ENCODE results near the gene UBASH3B. TPM values are rescaled to one million over a fixed set of nuclear protein-coding genes. Genes with fewer than 3 reads are reported as not detected.
"Not testable (repeated sequence)": the region's sequence is repeated elsewhere in the genome, so short reads cannot be mapped to it uniquely, and the experiment has no call there.

UBASH3B gene
- total RNA-seq, 4 donors from 2014 or later: 4.2 to 41.2 (median 24.4) TPM

DNA sequence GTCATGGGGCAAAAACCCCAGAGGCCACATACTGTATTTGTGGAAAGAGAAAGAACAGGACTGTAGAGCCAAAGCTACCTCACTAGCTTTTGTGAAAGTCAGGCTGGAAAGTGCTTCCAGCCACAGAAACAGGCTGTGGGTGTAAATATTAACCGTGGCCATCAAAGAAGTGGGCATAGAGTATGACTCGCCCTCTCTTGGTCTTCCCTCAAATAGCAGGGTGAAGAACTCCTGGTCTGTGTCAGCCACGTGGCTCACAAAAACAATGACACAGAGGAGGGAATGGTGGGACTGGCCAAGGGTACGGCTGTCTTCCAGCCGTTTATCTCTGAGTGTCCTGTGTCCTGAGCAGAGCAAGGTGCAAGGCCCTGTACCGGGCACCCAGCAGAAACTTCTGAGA lies 37.6 kb upstream of the UBASH3B start:
- TF ChIP-seq POLR2AphosphoS5 (IDR thresholded peaks at IDR 0.05) (no peak), POLR2A (IDR thresholded peaks at IDR 0.05) (no peak), CTCF (IDR thresholded peaks at IDR 0.05) (no peak), EP300 (IDR thresholded peaks at IDR 0.05) (no peak)
- H3K4me3 ChIP-seq: no peak overlapping the region

GRCh38 chr11:122618927-122619326 lies 36.6 kb upstream of the UBASH3B start:
- no peak for DNase-seq (ENCODE audit: low spot score in 2 of 2)
- no peaks in the 10 kb centered on the region for H3K9me3 ChIP-seq
- no peak overlapping the region for H3K27ac ChIP-seq
- H3K4me3 ChIP-seq: no peak overlapping the region
- TF ChIP-seq EP300 (IDR thresholded peaks at IDR 0.05): no peak
- TF ChIP-seq CTCF (IDR thresholded peaks at IDR 0.05): no peak
- TF ChIP-seq POLR2AphosphoS5 (IDR thresholded peaks at IDR 0.05): no peak
- TF ChIP-seq POLR2A (IDR thresholded peaks at IDR 0.05): no peak
- H3K36me3 ChIP-seq: no peaks in the 10 kb centered on the region
- 89% methylated on average over 16 of the region's 19 CpGs for WGBS
- H3K27me3 ChIP-seq: no peaks in the 10 kb centered on the region
- H3K4me1 ChIP-seq: no peaks in the 10 kb centered on the region

More for the DNA sequence above, 37.6 kb upstream of the UBASH3B start:
- 77% methylated on average over 6 of the region's 6 CpGs for WGBS
- H3K36me3 ChIP-seq: no peaks in the 10 kb centered on the region
- no peak for DNase-seq (ENCODE audit: low spot score in 2 of 2)
- no peaks in the 10 kb centered on the region for H3K9me3 ChIP-seq
- no peak overlapping the region for H3K27ac ChIP-seq
- no peaks in the 10 kb centered on the region for H3K27me3 ChIP-seq
- H3K4me1 ChIP-seq: no peaks in the 10 kb centered on the region

- WGBS: 94% methylated on average over 3 of the region's 3 CpGs
- no peaks in the 10 kb centered on the region for H3K4me1 ChIP-seq
These were observed 35.8 kb upstream of the UBASH3B start for GRCh38 chr11:122619757-122620156.

GRCh38 chr11:122625501-122625900 lies 30.0 kb upstream of the UBASH3B start:
- not testable (repeated sequence) for H3K36me3 ChIP-seq; DNase-seq (ENCODE audit: low spot score in 2 of 2); H3K27me3 ChIP-seq; H3K27ac ChIP-seq; H3K9me3 ChIP-seq; H3K4me3 ChIP-seq; H3K4me1 ChIP-seq
- WGBS: 81% methylated on average over 7 of the region's 7 CpGs

More at GRCh38 chr11:122619757-122620156, 35.8 kb upstream of the UBASH3B start:
- no peaks in the 10 kb centered on the region for H3K9me3 ChIP-seq
- no peak for DNase-seq (ENCODE audit: low spot score in 2 of 2)
- H3K36me3 ChIP-seq: no peaks in the 10 kb centered on the region
- no peaks in the 10 kb centered on the region for H3K27me3 ChIP-seq
- no peak for TF ChIP-seq CTCF (IDR thresholded peaks at IDR 0.05)
- H3K4me3 ChIP-seq: no peak overlapping the region
- no peak overlapping the region for H3K27ac ChIP-seq

- TF ChIP-seq EP300 (IDR thresholded peaks at IDR 0.05): no peak
- TF ChIP-seq CTCF (IDR thresholded peaks at IDR 0.05): no peak
- TF ChIP-seq POLR2A (IDR thresholded peaks at IDR 0.05): no peak
- H3K4me1 ChIP-seq: no peaks in the 10 kb centered on the region
- WGBS: 71% methylated on average over 8 of the region's 8 CpGs
- DNase-seq (ENCODE audit: low spot score in 2 of 2): no peak
- no peaks in the 10 kb centered on the region for H3K36me3 ChIP-seq
- no peak overlapping the region for H3K27ac ChIP-seq
- H3K4me3 ChIP-seq: no peak overlapping the region
- no peaks in the 10 kb centered on the region for H3K27me3 ChIP-seq
- no peaks in the 10 kb centered on the region for H3K9me3 ChIP-seq
These were observed 29.4 kb upstream of the UBASH3B start for GRCh38 chr11:122625976-122626665.

GRCh38 chr11:122627745-122628144 lies 27.8 kb upstream of the UBASH3B start:
- 81% methylated on average over 3 of the region's 3 CpGs for WGBS
- no peaks in the 10 kb centered on the region for H3K9me3 ChIP-seq

More at GRCh38 chr11:122627745-122628144, 27.8 kb upstream of the UBASH3B start:
- H3K4me3 ChIP-seq: no peak overlapping the region
- peaks cover 6% of the 10 kb centered on the region for H3K27me3 ChIP-seq
- H3K27ac ChIP-seq: no peak overlapping the region
- DNase-seq (ENCODE audit: low spot score in 2 of 2): no peak
- TF ChIP-seq POLR2AphosphoS5 (IDR thresholded peaks at IDR 0.05) (no peak), POLR2A (IDR thresholded peaks at IDR 0.05) (no peak), EP300 (IDR thresholded peaks at IDR 0.05) (no peak), CTCF (IDR thresholded peaks at IDR 0.05) (no peak)
- no peaks in the 10 kb centered on the region for H3K36me3 ChIP-seq
- no peaks in the 10 kb centered on the region for H3K4me1 ChIP-seq

All from suprapubic skin (tissue), 4 donors.